Activated CD8-positive, alpha-beta memory T cell treated with anti-CD3 and anti-CD28 coated beads for 48 hours (primary cell): ENCODE results near the gene APOL6.

Source experiments
- DNase-seq, 3 experiments: peaks; one replicate each; pipeline ENCODE4 v3.0.0-alpha.2; 2020; ENCODE audit warnings: low read depth in 2 of 3, low spot score in 2 of 3

Gene APOL6

GRCh38 chr22:35712672-35713071 lies 64.4 kb downstream of the APOL6 start:
- no peak for DNase-seq

DNA sequence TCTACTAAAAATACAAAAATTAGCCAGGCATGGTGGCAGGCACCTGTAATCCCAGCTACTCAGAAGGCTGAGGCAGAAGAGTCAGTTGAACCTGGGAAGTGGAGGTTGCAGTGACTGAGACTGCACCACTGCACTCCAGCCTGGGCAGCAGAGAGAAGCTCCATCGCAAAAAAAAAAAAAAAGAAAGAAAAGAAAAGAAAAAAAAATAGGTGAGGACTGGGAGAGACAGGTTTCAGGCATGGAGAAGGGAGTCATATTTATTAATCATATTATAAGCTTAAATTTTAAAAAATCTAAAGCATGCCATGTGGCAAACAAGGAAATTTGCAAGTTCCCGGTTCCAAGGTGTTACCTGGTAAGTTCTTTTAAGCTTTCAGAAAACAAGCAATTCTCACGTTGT lies 69.3 kb downstream of the APOL6 start, which contains the start of gene APOL5:
APOL5 (plus strand) TSS at position 301 of the 400 bp plus-strand sequence; CDS start at position 301, 0 bp downstream.
- no peak for DNase-seq
